ENCODE results near the gene APBA2.

APBA2 gene

GRCh38 chr15:29123171-29123570, 237.4 kb downstream of the APBA2 start:
- no peak overlapping the region for H3K27ac ChIP-seq (ENCODE audit: poor library complexity, severe bottlenecking)
- TF ChIP-seq, protein P1, sequence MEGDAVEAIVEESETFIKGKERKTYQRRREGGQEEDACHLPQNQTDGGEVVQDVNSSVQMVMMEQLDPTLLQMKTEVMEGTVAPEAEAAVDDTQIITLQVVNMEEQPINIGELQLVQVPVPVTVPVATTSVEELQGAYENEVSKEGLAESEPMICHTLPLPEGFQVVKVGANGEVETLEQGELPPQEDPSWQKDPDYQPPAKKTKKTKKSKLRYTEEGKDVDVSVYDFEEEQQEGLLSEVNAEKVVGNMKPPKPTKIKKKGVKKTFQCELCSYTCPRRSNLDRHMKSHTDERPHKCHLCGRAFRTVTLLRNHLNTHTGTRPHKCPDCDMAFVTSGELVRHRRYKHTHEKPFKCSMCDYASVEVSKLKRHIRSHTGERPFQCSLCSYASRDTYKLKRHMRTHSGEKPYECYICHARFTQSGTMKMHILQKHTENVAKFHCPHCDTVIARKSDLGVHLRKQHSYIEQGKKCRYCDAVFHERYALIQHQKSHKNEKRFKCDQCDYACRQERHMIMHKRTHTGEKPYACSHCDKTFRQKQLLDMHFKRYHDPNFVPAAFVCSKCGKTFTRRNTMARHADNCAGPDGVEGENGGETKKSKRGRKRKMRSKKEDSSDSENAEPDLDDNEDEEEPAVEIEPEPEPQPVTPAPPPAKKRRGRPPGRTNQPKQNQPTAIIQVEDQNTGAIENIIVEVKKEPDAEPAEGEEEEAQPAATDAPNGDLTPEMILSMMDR (IDR thresholded peaks at IDR 0.05; ENCODE audit: poor library complexity, severe bottlenecking) = no peak
- DNase-seq (ENCODE audit: low spot score) = no peak

GRCh38 chr15:29123991-29124390, 238.2 kb downstream of the APBA2 start:
- H3K4me3 ChIP-seq (ENCODE audit: severe bottlenecking) = no peak overlapping the region
- H3K4me1 ChIP-seq (ENCODE audit: insufficient read depth, poor library complexity, severe bottlenecking) = no peaks in the 10 kb centered on the region
- no peaks in the 10 kb centered on the region for H3K9me3 ChIP-seq (ENCODE audit: severe bottlenecking)
- no peak for ATAC-seq (ENCODE audit: low read depth)
- no peaks in the 10 kb centered on the region for H3K27me3 ChIP-seq (ENCODE audit: insufficient read depth, poor library complexity, severe bottlenecking)
- no peaks in the 10 kb centered on the region for H3K36me3 ChIP-seq (ENCODE audit: low read depth)
- H3K27ac ChIP-seq (ENCODE audit: poor library complexity, severe bottlenecking) = no peak overlapping the region
- DNase-seq (ENCODE audit: low spot score) = no peak
- TF ChIP-seq, protein P1 (IDR thresholded peaks at IDR 0.05; ENCODE audit: poor library complexity, severe bottlenecking) = no peak

More at GRCh38 chr15:29123171-29123570, 237.4 kb downstream of the APBA2 start:
- no peaks in the 10 kb centered on the region for H3K9me3 ChIP-seq (ENCODE audit: severe bottlenecking)
- no peaks in the 10 kb centered on the region for H3K4me1 ChIP-seq (ENCODE audit: insufficient read depth, poor library complexity, severe bottlenecking)
- no peaks in the 10 kb centered on the region for H3K27me3 ChIP-seq (ENCODE audit: insufficient read depth, poor library complexity, severe bottlenecking)
- ATAC-seq (ENCODE audit: low read depth) = no peak
- H3K4me3 ChIP-seq (ENCODE audit: severe bottlenecking) = no peak overlapping the region
- H3K36me3 ChIP-seq (ENCODE audit: low read depth) = no peaks in the 10 kb centered on the region

- TF ChIP-seq, protein P1 (IDR thresholded peaks at IDR 0.05; ENCODE audit: poor library complexity, severe bottlenecking) = peak; percentile 45
- H3K4me1 ChIP-seq (ENCODE audit: insufficient read depth, poor library complexity, severe bottlenecking) = no peaks in the 10 kb centered on the region
Measured at GRCh38 chr15:29124581-29125381, 239.0 kb downstream of the APBA2 start.

DNA sequence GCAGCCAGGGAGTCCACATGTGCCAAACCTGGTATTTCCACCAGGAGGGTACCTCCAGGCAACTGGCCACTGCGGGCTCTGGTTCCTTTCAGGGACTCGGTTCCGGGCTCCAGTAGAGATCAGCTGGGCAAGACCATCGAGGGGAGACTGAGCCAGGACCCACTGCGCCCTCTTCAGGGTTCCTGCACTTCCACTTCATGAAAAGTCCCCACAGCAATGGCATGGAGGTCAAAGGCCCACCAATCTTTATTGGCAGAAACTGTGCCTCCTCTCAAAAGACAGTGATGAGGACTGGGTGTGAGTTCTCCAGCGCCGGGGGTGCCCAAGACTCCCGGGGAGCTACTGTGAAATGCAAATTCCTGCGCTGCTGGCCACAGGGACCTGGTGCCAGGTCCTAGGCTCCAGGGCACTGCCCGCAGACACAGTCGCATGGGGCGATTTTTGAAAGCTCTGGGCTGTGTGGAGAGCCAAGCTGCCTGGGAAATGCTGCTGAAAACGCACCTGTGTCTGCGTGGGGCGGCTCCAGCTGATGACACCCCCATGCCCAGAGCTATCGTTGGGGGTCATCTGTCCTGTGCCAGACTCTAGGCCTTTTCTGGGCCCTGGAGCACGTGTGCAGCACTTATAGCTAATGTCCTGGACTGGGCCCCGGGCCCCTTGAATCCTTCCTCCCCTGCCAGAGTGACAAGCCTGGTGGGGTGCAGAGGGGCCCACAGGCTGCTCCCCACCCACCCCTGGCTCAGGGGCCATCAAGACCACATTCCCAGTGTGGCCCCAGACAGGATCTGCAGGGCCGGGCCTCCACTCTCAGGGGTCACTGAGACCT, 239.8 kb downstream of the APBA2 start:
- Histone ChIP-seq H3K9me3 (ENCODE audit: severe bottlenecking) (no peaks in the 10 kb centered on the region), H3K27me3 (ENCODE audit: insufficient read depth, poor library complexity, severe bottlenecking) (no peaks in the 10 kb centered on the region), H3K4me1 (ENCODE audit: insufficient read depth, poor library complexity, severe bottlenecking) (no peaks in the 10 kb centered on the region), H3K27ac (ENCODE audit: poor library complexity, severe bottlenecking) (no peak overlapping the region), H3K36me3 (ENCODE audit: low read depth) (no peaks in the 10 kb centered on the region), H3K4me3 (ENCODE audit: severe bottlenecking) (no peak overlapping the region)
- TF ChIP-seq, protein P1 (IDR thresholded peaks at IDR 0.05; ENCODE audit: poor library complexity, severe bottlenecking) = peak; percentile 31
- ATAC-seq (ENCODE audit: low read depth) (no peak), DNase-seq (ENCODE audit: low spot score) (no peak)

More at GRCh38 chr15:29124581-29125381, 239.0 kb downstream of the APBA2 start:
- no peak overlapping the region for H3K27ac ChIP-seq (ENCODE audit: poor library complexity, severe bottlenecking)
- H3K9me3 ChIP-seq (ENCODE audit: severe bottlenecking) = no peaks in the 10 kb centered on the region
- DNase-seq (ENCODE audit: low spot score) (no peak), ATAC-seq (ENCODE audit: low read depth) (peak; percentile 54)
- H3K36me3 ChIP-seq (ENCODE audit: low read depth) = no peaks in the 10 kb centered on the region
- H3K27me3 ChIP-seq (ENCODE audit: insufficient read depth, poor library complexity, severe bottlenecking) = no peaks in the 10 kb centered on the region
- H3K4me3 ChIP-seq (ENCODE audit: severe bottlenecking) = no peak overlapping the region
